HepG2 (cell line): ENCODE data around the gene SF3B6. TPM values are rescaled to one million over a fixed set of nuclear protein-coding genes. Genes with fewer than 3 reads are reported as not detected.

Experiments
- FOXP1 ChIP-seq, 2 experiments: fragments of 450-650 bp in 1 of 2; IDR thresholded peaks; 2 replicates each; pipeline ENCODE4 v1.6.1; 2017 to 2018; ENCODE audit warnings: antibody characterized with exemption in 1 of 2
- ISX ChIP-seq: sonication (generic); formaldehyde crosslinking; conservative IDR thresholded peaks from 2 replicates; pipeline ENCODE4 v1.5.0; 2020; ENCODE audit warnings: missing genetic modification reagents
- MED8 ChIP-seq: sonication (generic); formaldehyde crosslinking; IDR thresholded peaks from 2 replicates; pipeline ENCODE4 v1.8.1; 2023; ENCODE audit warnings: mild to moderate bottlenecking, missing genetic modification reagents; ENCODE audit not compliant: insufficient replicate concordance
- SRSF4 ChIP-seq: fragments of 200-400 bp; formaldehyde crosslinking; IDR thresholded peaks from one replicate; pipeline ENCODE4 v1.6.1; 2018; ENCODE audit warnings: mild to moderate bottlenecking, low read depth, low read length, moderate library complexity; ENCODE audit not compliant: poor library complexity, severe bottlenecking
- ZBTB42 ChIP-seq: sonication (generic); formaldehyde crosslinking; IDR thresholded peaks from 2 replicates; pipeline ENCODE4 v1.5.0; 2020; ENCODE audit warnings: mild to moderate bottlenecking, missing genetic modification reagents
- ZNF530 ChIP-seq: sonication (generic); formaldehyde crosslinking; IDR thresholded peaks from 2 replicates; pipeline ENCODE4 v1.5.0; 2020; ENCODE audit warnings: low read depth, mild to moderate bottlenecking, missing genetic modification reagents
- ZNF766 ChIP-seq: sonication (generic); formaldehyde crosslinking; IDR thresholded peaks from 2 replicates; pipeline ENCODE4 v1.5.0; 2020; ENCODE audit warnings: missing genetic modification reagents, borderline replicate concordance
- ZNF850 ChIP-seq: sonication (generic); formaldehyde crosslinking; conservative IDR thresholded peaks from 2 replicates; pipeline ENCODE4 v1.9.0; 2021; ENCODE audit warnings: mild to moderate bottlenecking, missing genetic modification reagents
- polyA plus RNA-seq, 8 experiments: library from polyadenylated mRNA; depleted of rRNA in 3 of 8; stranded (reverse) in 7 of 8; unstranded in 1 of 8; fragments of >200 nt; fragmentation: Illumina TruSeq in 4 of 8; extraction: Trizol in 4 of 8; gene quantifications; 2 replicates each; pipeline versions ENCODE4 v1.2.1 to v1.2.3, GENCODE V29; 2011 to 2016; ENCODE audit warnings: low read depth in 4 of 8, missing spikeins in 1 of 8, mixed read lengths in 1 of 8; ENCODE audit not compliant: insufficient read depth in 1 of 8
- total RNA-seq, 5 experiments: library from RNA; depleted of rRNA; stranded (reverse); fragments of >200 nt; fragmentation: Illumina TruSeq; extraction: Trizol; gene quantifications; 2 replicates each; pipeline ENCODE4 v1.2.3, GENCODE V29; 2016; ENCODE audit warnings: low read depth in 1 of 5
- TF ChIP-seq, protein P1 (sequence below): sonication (generic); formaldehyde crosslinking; IDR thresholded peaks from 2 replicates; pipeline ENCODE4 v1.5.1; 2020; ENCODE audit warnings: mild to moderate bottlenecking, missing genetic modification reagents, moderate library complexity
- TF ChIP-seq, protein P2 (sequence below): sonication (generic); formaldehyde crosslinking; IDR thresholded peaks from 2 replicates; pipeline ENCODE4 v1.9.0; 2021; ENCODE audit warnings: mild to moderate bottlenecking, missing genetic modification reagents
- TF ChIP-seq, protein P3 (sequence below): sonication (generic); formaldehyde crosslinking; IDR thresholded peaks from 2 replicates; pipeline ENCODE4 v1.5.1; 2020; ENCODE audit warnings: mild to moderate bottlenecking, missing genetic modification reagents, moderate library complexity
- TF ChIP-seq, protein P4 (sequence below): sonication (generic); formaldehyde crosslinking; conservative IDR thresholded peaks from 2 replicates; pipeline ENCODE4 v1.5.0; 2020; ENCODE audit warnings: missing genetic modification reagents

The SF3B6 gene
- total and polyA plus RNA-seq, 2 of the 13 experiments (the other 11 are each of a cell fraction or from before 2014, with no cell fraction given), result 177 to 182 TPM

DNA sequence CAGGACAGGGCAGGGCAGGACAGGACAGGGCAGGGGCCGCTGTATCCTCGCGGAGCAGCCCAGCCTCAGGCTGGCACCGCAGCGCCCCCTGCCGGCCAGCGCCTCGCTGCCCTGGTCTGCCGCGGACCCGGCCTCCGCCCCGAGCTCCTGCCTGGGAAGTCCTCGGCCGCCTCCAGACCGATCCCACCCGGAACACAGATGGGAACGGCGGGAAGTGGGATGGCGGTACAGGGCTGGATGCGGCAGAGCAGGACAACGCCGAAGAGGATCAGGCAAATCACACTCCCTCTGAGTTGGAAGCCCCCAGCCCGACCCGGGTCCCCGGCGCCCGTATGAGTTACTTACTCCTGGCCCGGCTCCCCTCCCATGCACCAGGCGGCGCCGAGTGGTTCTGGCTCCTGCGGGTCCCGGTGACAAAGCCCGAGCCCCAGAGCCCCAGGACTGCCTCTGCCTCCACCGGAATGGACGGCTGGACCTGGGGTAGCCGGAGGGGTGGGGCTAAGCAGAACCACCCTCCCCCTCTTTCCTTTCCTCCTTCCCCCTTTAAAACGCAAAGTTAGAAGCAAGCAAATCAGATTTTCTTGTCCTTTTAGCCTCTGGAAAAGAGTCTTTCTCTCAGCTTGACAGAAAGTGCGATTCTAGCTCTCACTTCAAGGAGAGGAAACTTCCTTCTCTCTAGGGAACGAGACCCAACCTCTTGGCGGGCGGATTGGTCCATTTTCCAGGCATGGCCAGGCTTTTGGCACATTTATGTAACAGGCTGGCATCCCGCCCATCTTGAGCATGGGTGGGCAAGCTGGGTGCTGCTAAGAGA is 8.5 kb upstream of the SF3B6 start, which contains the start of gene TP53I3 (continued):
- TF ChIP-seq, protein P1, sequence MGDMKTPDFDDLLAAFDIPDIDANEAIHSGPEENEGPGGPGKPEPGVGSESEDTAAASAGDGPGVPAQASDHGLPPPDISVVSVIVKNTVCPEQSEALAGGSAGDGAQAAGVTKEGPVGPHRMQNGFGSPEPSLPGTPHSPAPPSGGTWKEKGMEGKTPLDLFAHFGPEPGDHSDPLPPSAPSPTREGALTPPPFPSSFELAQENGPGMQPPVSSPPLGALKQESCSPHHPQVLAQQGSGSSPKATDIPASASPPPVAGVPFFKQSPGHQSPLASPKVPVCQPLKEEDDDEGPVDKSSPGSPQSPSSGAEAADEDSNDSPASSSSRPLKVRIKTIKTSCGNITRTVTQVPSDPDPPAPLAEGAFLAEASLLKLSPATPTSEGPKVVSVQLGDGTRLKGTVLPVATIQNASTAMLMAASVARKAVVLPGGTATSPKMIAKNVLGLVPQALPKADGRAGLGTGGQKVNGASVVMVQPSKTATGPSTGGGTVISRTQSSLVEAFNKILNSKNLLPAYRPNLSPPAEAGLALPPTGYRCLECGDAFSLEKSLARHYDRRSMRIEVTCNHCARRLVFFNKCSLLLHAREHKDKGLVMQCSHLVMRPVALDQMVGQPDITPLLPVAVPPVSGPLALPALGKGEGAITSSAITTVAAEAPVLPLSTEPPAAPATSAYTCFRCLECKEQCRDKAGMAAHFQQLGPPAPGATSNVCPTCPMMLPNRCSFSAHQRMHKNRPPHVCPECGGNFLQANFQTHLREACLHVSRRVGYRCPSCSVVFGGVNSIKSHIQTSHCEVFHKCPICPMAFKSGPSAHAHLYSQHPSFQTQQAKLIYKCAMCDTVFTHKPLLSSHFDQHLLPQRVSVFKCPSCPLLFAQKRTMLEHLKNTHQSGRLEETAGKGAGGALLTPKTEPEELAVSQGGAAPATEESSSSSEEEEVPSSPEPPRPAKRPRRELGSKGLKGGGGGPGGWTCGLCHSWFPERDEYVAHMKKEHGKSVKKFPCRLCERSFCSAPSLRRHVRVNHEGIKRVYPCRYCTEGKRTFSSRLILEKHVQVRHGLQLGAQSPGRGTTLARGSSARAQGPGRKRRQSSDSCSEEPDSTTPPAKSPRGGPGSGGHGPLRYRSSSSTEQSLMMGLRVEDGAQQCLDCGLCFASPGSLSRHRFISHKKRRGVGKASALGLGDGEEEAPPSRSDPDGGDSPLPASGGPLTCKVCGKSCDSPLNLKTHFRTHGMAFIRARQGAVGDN (CRISPR knock-in tag), result peak; percentile 96
- TF ChIP-seq ZNF530 (CRISPR knock-in tag) (no peak), ZNF766 (CRISPR knock-in tag) (no peak), SRSF4 (no peak), ISX (0 out of 2 replicates have a peak, but pooled peaks have one; percentile 10), ZBTB42 (CRISPR knock-in tag) (peak; percentile 76; the same call in 1 of the 2 replicates), FOXP1 (IDR thresholded peaks at IDR 0.05) (no peak), FOXP1 (CRISPR knock-in tag; IDR thresholded peaks at IDR 0.05) (no peak), MED8 (peak; percentile 62), ZNF850 (CRISPR knock-in tag) (no peak)
- TF ChIP-seq, protein P2, sequence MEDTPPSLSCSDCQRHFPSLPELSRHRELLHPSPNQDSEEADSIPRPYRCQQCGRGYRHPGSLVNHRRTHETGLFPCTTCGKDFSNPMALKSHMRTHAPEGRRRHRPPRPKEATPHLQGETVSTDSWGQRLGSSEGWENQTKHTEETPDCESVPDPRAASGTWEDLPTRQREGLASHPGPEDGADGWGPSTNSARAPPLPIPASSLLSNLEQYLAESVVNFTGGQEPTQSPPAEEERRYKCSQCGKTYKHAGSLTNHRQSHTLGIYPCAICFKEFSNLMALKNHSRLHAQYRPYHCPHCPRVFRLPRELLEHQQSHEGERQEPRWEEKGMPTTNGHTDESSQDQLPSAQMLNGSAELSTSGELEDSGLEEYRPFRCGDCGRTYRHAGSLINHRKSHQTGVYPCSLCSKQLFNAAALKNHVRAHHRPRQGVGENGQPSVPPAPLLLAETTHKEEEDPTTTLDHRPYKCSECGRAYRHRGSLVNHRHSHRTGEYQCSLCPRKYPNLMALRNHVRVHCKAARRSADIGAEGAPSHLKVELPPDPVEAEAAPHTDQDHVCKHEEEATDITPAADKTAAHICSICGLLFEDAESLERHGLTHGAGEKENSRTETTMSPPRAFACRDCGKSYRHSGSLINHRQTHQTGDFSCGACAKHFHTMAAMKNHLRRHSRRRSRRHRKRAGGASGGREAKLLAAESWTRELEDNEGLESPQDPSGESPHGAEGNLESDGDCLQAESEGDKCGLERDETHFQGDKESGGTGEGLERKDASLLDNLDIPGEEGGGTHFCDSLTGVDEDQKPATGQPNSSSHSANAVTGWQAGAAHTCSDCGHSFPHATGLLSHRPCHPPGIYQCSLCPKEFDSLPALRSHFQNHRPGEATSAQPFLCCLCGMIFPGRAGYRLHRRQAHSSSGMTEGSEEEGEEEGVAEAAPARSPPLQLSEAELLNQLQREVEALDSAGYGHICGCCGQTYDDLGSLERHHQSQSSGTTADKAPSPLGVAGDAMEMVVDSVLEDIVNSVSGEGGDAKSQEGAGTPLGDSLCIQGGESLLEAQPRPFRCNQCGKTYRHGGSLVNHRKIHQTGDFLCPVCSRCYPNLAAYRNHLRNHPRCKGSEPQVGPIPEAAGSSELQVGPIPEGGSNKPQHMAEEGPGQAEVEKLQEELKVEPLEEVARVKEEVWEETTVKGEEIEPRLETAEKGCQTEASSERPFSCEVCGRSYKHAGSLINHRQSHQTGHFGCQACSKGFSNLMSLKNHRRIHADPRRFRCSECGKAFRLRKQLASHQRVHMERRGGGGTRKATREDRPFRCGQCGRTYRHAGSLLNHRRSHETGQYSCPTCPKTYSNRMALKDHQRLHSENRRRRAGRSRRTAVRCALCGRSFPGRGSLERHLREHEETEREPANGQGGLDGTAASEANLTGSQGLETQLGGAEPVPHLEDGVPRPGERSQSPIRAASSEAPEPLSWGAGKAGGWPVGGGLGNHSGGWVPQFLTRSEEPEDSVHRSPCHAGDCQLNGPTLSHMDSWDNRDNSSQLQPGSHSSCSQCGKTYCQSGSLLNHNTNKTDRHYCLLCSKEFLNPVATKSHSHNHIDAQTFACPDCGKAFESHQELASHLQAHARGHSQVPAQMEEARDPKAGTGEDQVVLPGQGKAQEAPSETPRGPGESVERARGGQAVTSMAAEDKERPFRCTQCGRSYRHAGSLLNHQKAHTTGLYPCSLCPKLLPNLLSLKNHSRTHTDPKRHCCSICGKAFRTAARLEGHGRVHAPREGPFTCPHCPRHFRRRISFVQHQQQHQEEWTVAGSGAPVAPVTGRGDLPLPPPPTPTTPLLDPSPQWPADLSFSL (CRISPR knock-in tag), result no peak
- TF ChIP-seq, protein P3, sequence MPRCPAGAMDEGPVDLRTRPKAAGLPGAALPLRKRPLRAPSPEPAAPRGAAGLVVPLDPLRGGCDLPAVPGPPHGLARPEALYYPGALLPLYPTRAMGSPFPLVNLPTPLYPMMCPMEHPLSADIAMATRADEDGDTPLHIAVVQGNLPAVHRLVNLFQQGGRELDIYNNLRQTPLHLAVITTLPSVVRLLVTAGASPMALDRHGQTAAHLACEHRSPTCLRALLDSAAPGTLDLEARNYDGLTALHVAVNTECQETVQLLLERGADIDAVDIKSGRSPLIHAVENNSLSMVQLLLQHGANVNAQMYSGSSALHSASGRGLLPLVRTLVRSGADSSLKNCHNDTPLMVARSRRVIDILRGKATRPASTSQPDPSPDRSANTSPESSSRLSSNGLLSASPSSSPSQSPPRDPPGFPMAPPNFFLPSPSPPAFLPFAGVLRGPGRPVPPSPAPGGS (CRISPR knock-in tag), result peak; percentile 26; the same call in 1 of the 2 replicates
- TF ChIP-seq, protein P4, sequence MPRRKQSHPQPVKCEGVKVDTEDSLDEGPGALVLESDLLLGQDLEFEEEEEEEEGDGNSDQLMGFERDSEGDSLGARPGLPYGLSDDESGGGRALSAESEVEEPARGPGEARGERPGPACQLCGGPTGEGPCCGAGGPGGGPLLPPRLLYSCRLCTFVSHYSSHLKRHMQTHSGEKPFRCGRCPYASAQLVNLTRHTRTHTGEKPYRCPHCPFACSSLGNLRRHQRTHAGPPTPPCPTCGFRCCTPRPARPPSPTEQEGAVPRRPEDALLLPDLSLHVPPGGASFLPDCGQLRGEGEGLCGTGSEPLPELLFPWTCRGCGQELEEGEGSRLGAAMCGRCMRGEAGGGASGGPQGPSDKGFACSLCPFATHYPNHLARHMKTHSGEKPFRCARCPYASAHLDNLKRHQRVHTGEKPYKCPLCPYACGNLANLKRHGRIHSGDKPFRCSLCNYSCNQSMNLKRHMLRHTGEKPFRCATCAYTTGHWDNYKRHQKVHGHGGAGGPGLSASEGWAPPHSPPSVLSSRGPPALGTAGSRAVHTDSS (CRISPR knock-in tag), result no peak
